Neural progenitor cell (in vitro differentiated cells): ENCODE results near the gene FRMPD2.

Experiments used
- EZH2 ChIP-seq: fragments of 200-600 bp; sonication (generic); IDR thresholded peaks from 2 replicates; pipeline ENCODE4 v1.6.1; 2017; ENCODE audit warnings: antibody characterized with exemption, mild to moderate bottlenecking, moderate library complexity
- TF ChIP-seq, protein P1 (sequence below): fragments of 200-600 bp; sonication (generic); IDR thresholded peaks from 2 replicates; pipeline ENCODE4 v1.5.1; 2017; ENCODE audit warnings: antibody characterized with exemption, mild to moderate bottlenecking

DNA sequence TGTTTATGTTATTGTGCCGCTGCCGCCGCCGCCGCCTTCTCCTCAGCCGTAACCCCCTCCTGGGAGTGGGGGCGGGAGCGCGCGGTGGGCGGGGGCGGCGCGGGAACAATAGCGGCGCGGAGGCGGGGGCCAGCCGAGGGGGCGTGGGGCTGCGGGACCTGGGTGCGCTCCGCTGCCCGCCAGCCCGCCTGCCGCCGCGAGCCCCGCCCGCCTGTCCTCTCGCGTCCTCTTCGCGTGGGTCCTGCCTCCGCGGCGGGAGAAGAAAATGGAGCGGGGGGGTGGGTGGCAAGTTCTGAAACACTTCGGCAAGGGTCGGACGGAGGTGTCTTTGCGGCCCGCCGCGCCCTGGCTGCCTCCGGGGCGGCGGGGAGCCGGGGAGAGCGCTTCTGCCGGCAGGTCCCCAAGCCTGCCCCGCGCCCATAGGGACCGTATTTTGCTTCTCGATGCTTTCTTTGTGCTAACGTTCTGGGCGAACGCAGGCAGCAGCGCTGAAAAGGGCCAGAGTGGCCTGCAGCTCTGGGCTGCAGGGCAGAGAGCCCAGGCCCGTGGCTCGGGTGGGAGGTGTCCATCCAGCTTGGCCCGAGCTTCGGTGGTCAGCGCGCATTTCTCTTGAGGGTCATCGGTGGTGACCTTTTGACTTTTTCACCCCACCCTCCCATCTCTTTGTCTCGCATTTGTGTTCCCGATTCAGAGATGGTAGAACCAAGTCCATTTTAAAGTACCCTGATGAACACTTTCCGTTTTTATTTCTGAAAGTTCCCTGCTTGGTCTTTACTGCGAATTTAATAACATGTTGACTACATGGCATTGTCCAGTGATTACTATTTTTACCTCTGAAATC lies 32.6 kb upstream of the FRMPD2 start:
- no peak for TF ChIP-seq EZH2
- TF ChIP-seq, protein P1, sequence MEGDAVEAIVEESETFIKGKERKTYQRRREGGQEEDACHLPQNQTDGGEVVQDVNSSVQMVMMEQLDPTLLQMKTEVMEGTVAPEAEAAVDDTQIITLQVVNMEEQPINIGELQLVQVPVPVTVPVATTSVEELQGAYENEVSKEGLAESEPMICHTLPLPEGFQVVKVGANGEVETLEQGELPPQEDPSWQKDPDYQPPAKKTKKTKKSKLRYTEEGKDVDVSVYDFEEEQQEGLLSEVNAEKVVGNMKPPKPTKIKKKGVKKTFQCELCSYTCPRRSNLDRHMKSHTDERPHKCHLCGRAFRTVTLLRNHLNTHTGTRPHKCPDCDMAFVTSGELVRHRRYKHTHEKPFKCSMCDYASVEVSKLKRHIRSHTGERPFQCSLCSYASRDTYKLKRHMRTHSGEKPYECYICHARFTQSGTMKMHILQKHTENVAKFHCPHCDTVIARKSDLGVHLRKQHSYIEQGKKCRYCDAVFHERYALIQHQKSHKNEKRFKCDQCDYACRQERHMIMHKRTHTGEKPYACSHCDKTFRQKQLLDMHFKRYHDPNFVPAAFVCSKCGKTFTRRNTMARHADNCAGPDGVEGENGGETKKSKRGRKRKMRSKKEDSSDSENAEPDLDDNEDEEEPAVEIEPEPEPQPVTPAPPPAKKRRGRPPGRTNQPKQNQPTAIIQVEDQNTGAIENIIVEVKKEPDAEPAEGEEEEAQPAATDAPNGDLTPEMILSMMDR = no peak
